GM12878 (cell line): Measurements from ENCODE around the gene CXXC5. TPM values are rescaled to one million over a fixed set of nuclear protein-coding genes. Genes with fewer than 3 reads are reported as not detected.

Experiments used
- ATAC-seq: fragments of 200-7000 bp; cut with Tn5 transposase; 3 replicates; pipeline ENCODE4 v1.9.1; 2020; ENCODE audit warnings: mild to moderate bottlenecking, moderate library complexity
- BruUV-seq: library from RNA; stranded (reverse); fragments of 400-500 nt; replicated peaks from 2 replicates; lab custom pipeline; 2021; lab: Mats Ljungman, UMichigan
- CTCF ChIA-PET: fragments of 300-600 bp; sonication (Branson Sonifier 250); formaldehyde crosslinking; extraction: SDS; loops from one replicate; lab custom pipeline; 2021; ENCODE audit warnings: inconsistent platforms; lab: Yijun Ruan, JAX
- POLR2A ChIA-PET: fragments of 350-600 bp; formaldehyde crosslinking; extraction: SDS; loops from one replicate; lab custom pipeline; 2021; ENCODE audit warnings: inconsistent platforms; lab: Charles Lee
- RAD21 ChIA-PET: fragments of 300-600 bp; sonication (Branson Sonifier 250); formaldehyde crosslinking; loops from one replicate; lab custom pipeline; 2023; ENCODE audit warnings: antibody characterized with exemption; ENCODE audit not compliant: unreplicated experiment; lab: Charles Lee
- SMC1A ChIA-PET: fragments of 300-600 bp; sonication (Branson Sonifier 250); formaldehyde crosslinking; loops from one replicate; lab custom pipeline; 2023; ENCODE audit not compliant: unreplicated experiment, uncharacterized antibody; lab: Charles Lee
- DNase-seq: peaks from one replicate; pipeline ENCODE4 v3.0.0-alpha.2; 2011; ENCODE audit warnings: low read depth, low spot score
- FAIRE-seq: peaks from 3 replicates; lab custom pipeline; 2011; peaks lifted over from hg19 to GRCh38; lab: Jason Lieb, UNC
- H2AFZ ChIP-seq: 2 replicates; pipeline ENCODE4 v1.6.0; 2011; ENCODE audit warnings: low read depth, low read length, control low read depth; ENCODE audit not compliant: control insufficient read depth
- H3K27ac ChIP-seq: 2 replicates; pipeline ENCODE4 v1.5.1; 2011; ENCODE audit warnings: control low read depth; ENCODE audit not compliant: control insufficient read depth, insufficient read depth
- H3K27me3 ChIP-seq, 2 experiments: replicated peaks in 1 of 2; 2 replicates each; pipeline versions ENCODE4 v1.6.0 to v1.6.1; 2011; ENCODE audit warnings: low read length in 1 of 2; ENCODE audit not compliant: control insufficient read depth in 2 of 2, insufficient read depth in 2 of 2
- H3K36me3 ChIP-seq, 2 experiments: 2 replicates each; pipeline ENCODE4 v1.5.1; 2011; ENCODE audit warnings: low read length in 1 of 2; ENCODE audit not compliant: control insufficient read depth in 2 of 2, insufficient read depth in 2 of 2
- H3K4me1 ChIP-seq: 2 replicates; pipeline ENCODE4 v1.6.1; 2011; ENCODE audit warnings: mild to moderate bottlenecking, low read length, moderate library complexity, mixed read lengths; ENCODE audit not compliant: control insufficient read depth, insufficient read depth
- H3K4me2 ChIP-seq: 2 replicates; pipeline ENCODE4 v1.6.0; 2011; ENCODE audit warnings: control low read depth; ENCODE audit not compliant: control insufficient read depth, insufficient read depth
- H3K4me3 ChIP-seq: fragments of 200-600 bp; sonication (generic); 2 replicates; pipeline ENCODE4 v1.5.1; 2016
- H3K79me2 ChIP-seq: 2 replicates; pipeline ENCODE4 v1.6.0; 2011; ENCODE audit warnings: low read length; ENCODE audit not compliant: control insufficient read depth, insufficient read depth
- H3K9ac ChIP-seq: 2 replicates; pipeline ENCODE4 v1.8.0; 2011; ENCODE audit warnings: low read length, control low read depth, mixed read lengths; ENCODE audit not compliant: control insufficient read depth, insufficient read depth
- H3K9me3 ChIP-seq: replicated peaks from 3 replicates; pipeline ENCODE4 v1.5.1; 2011; ENCODE audit warnings: mild to moderate bottlenecking, low read length; ENCODE audit not compliant: control insufficient read depth, insufficient read depth
- H4K20me1 ChIP-seq: 2 replicates; pipeline ENCODE4 v1.6.0; 2011; ENCODE audit not compliant: control insufficient read depth, insufficient read depth
- NFYB ChIP-seq: IDR thresholded peaks from 2 replicates; pipeline ENCODE4 v1.6.1; 2011; ENCODE audit warnings: low read depth, mild to moderate bottlenecking, low read length, improper control_type of control experiment, moderate library complexity; ENCODE audit not compliant: insufficient read depth
- NR2C2 ChIP-seq: IDR thresholded peaks from 2 replicates; pipeline ENCODE4 v1.6.1; 2011; ENCODE audit warnings: borderline replicate concordance, low read depth; ENCODE audit not compliant: control insufficient read depth, insufficient read length
- NR2F1 ChIP-seq: fragments of 450-650 bp; conservative IDR thresholded peaks from 2 replicates; pipeline ENCODE4 v1.6.1; 2017; ENCODE audit warnings: mild to moderate bottlenecking
- TBL1XR1 ChIP-seq: IDR thresholded peaks from 2 replicates; pipeline ENCODE4 v1.6.1; 2012; ENCODE audit warnings: low read depth, low read length, improper control_type of control experiment
- ZNF217 ChIP-seq: fragments of 450-650 bp; IDR thresholded peaks from 2 replicates; pipeline ENCODE4 v1.6.1; 2017; ENCODE audit warnings: antibody characterized with exemption, mild to moderate bottlenecking
- ZNF592 ChIP-seq: fragments of 450-650 bp; IDR thresholded peaks from 2 replicates; pipeline ENCODE4 v1.6.1; 2017; ENCODE audit warnings: mild to moderate bottlenecking, moderate library complexity
- WGBS: methylation state at CpG from one replicate; pipeline ENCODE4 v1.1.6; 2016; ENCODE audit warnings: low lambda C conversion rate; ENCODE audit not compliant: insufficient replicate concordance, insufficient coverage; ENCODE audit errors: missing lambda C conversion rate; 5-methylcytosine and 5-hydroxymethylcytosine counted together
- in situ Hi-C: fragments of 300-500 bp; cut with MboI; formaldehyde crosslinking; loops from 9 replicates; pipeline ENCODE4 v1.14.3; 2018; ENCODE audit warnings: mixed read lengths
- intact Hi-C: fragments of 100-400 bp; cut with micrococcal nuclease; formaldehyde crosslinking; loops from one replicate; pipeline ENCODE4 v1.14.2; 2022; ENCODE audit not compliant: unreplicated experiment
- polyA plus RNA-seq, 11 experiments: library from polyadenylated mRNA; depleted of rRNA in 4 of 11; unstranded in 6 of 11; stranded (reverse) in 5 of 11; fragments of >200 nt; fragmentation: Nextera tagmentation in 4 of 11; fragmentation: Illumina TruSeq in 1 of 11; extraction: Ambion mirVana in 4 of 11; extraction: Trizol in 1 of 11; gene quantifications; 1 replicate in 1 of 11; 2 replicates in 10 of 11; pipeline versions ENCODE4 v1.2.1 to v1.2.3, GENCODE V29; 2011 to 2016; ENCODE audit warnings: inconsistent platforms in 2 of 11, missing spikeins in 2 of 11, low read depth in 1 of 11
- total RNA-seq, 4 experiments: library from RNA; depleted of rRNA in 3 of 4; stranded (reverse); fragments of >200 nt in 3 of 4; fragmentation: Illumina TruSeq in 1 of 4; extraction: Trizol in 1 of 4; gene quantifications; 2 replicates each; pipeline versions ENCODE4 v1.2.1 to v1.2.3, GENCODE V29; 2013 to 2021
- TF ChIP-seq, protein P1 (sequence below): fragments of 450-650 bp; IDR thresholded peaks from 2 replicates; pipeline ENCODE4 v1.6.1; 2018; ENCODE audit warnings: mild to moderate bottlenecking, low read depth, moderate library complexity; ENCODE audit not compliant: partially characterized antibody
- TF ChIP-seq, protein P2 (sequence below): fragments of 450-650 bp; IDR thresholded peaks from 2 replicates; pipeline ENCODE4 v1.6.1; 2018; ENCODE audit warnings: borderline replicate concordance, mild to moderate bottlenecking; ENCODE audit not compliant: partially characterized antibody

The CXXC5 gene
- total and polyA plus RNA-seq, 10 of the 15 experiments (the other 5 are each of a cell fraction or from before 2014, with no cell fraction given) = 1.8 to 90.8 (median 40.7) TPM

GRCh38 chr5:139725073-139725830 lies 77.1 kb downstream of the CXXC5 start (continued):
- TF ChIP-seq ZNF592 (no peak), TBL1XR1 (no peak)

DNA sequence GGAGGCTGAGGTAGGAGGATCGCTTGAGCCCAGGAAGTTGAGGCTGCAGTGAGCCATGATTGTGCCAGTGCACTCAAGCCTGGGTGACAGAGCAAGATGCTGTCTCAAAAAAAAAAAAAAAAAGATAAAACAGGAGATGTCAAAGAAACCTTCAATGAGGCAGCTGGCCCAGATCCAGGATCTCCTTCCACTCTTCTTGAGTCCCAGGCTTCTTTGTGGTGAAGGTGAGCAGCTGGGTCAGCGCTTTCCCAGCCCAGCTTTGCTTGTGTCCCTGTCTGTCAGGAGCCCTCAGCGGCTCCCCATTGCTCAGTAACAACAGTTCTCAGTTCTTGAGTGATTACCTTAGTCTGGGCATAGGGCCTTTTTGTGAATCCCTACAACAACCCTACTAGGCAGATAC lies 78.1 kb downstream of the CXXC5 start:
- no peaks in the 10 kb centered on the region; a peak in 1 of 4 replicates for H3K27me3 ChIP-seq
- H3K36me3 ChIP-seq = no peaks in the 10 kb centered on the region
- H3K4me2 ChIP-seq = no peak overlapping the region
- no peak overlapping the region for H3K9ac ChIP-seq
- POLR2A ChIA-PET = interaction anchor here (1.0 to 1.4 kb wide), 2 partner anchors 14 to 25 kb away, joined by 3 read pairs; no protein-coding TSS in a partner anchor
- SMC1A ChIA-PET = interaction anchor here (0.8 to 1.3 kb wide), 3 partner anchors 13 to 18 kb away, joined by 3 to 4 read pairs (median 3); no protein-coding TSS in a partner anchor
- CTCF ChIA-PET = interaction anchor here (0.8 to 2.7 kb wide), 3 partner anchors 14 to 40 kb away, joined by 3 to 8 read pairs (median 7); no protein-coding TSS in a partner anchor
- ATAC-seq = no peak
- no peak overlapping the region for H3K4me3 ChIP-seq
- no peak for FAIRE-seq
- H3K79me2 ChIP-seq = no peaks in the 10 kb centered on the region
- intact Hi-C loops = no loop called here
- RAD21 ChIA-PET = interaction anchor here (0.8 to 1.5 kb wide), 4 partner anchors 13 to 25 kb away, joined by 3 to 5 read pairs (median 3); no protein-coding TSS in a partner anchor
- BruUV-seq = no TSS peak
- DNase-seq = no peak
- H3K9me3 ChIP-seq = no peaks in the 10 kb centered on the region
- no peak overlapping the region for H3K27ac ChIP-seq
- no peak overlapping the region for H2AFZ ChIP-seq
- H3K4me1 ChIP-seq = no peaks in the 10 kb centered on the region
- H4K20me1 ChIP-seq = no peaks in the 10 kb centered on the region
- WGBS = 50% methylated on average over 3 of the region's 3 CpGs
- in situ Hi-C loops = no loop called here
- TF ChIP-seq NFYB = no peak
- TF ChIP-seq, protein P1, sequence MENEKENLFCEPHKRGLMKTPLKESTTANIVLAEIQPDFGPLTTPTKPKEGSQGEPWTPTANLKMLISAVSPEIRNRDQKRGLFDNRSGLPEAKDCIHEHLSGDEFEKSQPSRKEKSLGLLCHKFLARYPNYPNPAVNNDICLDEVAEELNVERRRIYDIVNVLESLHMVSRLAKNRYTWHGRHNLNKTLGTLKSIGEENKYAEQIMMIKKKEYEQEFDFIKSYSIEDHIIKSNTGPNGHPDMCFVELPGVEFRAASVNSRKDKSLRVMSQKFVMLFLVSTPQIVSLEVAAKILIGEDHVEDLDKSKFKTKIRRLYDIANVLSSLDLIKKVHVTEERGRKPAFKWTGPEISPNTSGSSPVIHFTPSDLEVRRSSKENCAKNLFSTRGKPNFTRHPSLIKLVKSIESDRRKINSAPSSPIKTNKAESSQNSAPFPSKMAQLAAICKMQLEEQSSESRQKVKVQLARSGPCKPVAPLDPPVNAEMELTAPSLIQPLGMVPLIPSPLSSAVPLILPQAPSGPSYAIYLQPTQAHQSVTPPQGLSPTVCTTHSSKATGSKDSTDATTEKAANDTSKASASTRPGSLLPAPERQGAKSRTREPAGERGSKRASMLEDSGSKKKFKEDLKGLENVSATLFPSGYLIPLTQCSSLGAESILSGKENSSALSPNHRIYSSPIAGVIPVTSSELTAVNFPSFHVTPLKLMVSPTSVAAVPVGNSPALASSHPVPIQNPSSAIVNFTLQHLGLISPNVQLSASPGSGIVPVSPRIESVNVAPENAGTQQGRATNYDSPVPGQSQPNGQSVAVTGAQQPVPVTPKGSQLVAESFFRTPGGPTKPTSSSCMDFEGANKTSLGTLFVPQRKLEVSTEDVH = no peak
- TF ChIP-seq NR2C2 = no peak
- TF ChIP-seq, protein P2, sequence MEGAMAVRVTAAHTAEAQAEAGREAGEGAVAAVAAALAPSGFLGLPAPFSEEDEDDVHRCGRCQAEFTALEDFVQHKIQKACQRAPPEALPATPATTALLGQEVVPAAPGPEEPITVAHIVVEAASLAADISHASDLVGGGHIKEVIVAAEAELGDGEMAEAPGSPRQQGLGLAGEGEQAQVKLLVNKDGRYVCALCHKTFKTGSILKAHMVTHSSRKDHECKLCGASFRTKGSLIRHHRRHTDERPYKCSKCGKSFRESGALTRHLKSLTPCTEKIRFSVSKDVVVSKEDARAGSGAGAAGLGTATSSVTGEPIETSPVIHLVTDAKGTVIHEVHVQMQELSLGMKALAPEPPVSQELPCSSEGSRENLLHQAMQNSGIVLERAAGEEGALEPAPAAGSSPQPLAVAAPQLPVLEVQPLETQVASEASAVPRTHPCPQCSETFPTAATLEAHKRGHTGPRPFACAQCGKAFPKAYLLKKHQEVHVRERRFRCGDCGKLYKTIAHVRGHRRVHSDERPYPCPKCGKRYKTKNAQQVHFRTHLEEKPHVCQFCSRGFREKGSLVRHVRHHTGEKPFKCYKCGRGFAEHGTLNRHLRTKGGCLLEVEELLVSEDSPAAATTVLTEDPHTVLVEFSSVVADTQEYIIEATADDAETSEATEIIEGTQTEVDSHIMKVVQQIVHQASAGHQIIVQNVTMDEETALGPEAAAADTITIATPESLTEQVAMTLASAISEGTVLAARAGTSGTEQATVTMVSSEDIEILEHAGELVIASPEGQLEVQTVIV = no peak
- no peak for TF ChIP-seq ZNF217
- no peak for TF ChIP-seq NR2F1
